Glutamatergic neuron (in vitro differentiated cells): ENCODE results near the gene TFF3. TPM values are rescaled to one million over a fixed set of nuclear protein-coding genes. Genes with fewer than 3 reads are reported as not detected.

ENCODE experiments used
- DNase-seq: peaks from one replicate; pipeline ENCODE4 v3.0.0; 2022
- H3K27ac Mint-ChIP-seq: one replicate; pipeline ENCODE4 v1.8.0; 2020; ENCODE audit warnings: mild to moderate bottlenecking, mixed read lengths, inconsistent platforms; ENCODE audit not compliant: unreplicated experiment
- H3K27me3 Mint-ChIP-seq: one replicate; pipeline ENCODE4 v1.8.0; 2020; ENCODE audit warnings: mild to moderate bottlenecking, moderate library complexity, mixed read lengths, inconsistent platforms; ENCODE audit not compliant: unreplicated experiment
- H3K36me3 Mint-ChIP-seq: one replicate; pipeline ENCODE4 v1.8.0; 2020; ENCODE audit warnings: mild to moderate bottlenecking, mixed read lengths, inconsistent platforms; ENCODE audit not compliant: unreplicated experiment
- H3K4me1 Mint-ChIP-seq: one replicate; pipeline ENCODE4 v1.8.0; 2020; ENCODE audit warnings: mild to moderate bottlenecking, low read depth, mixed read lengths, inconsistent platforms; ENCODE audit not compliant: unreplicated experiment
- H3K4me3 Mint-ChIP-seq: one replicate; pipeline ENCODE4 v1.8.0; 2020; ENCODE audit warnings: mild to moderate bottlenecking, mixed read lengths, inconsistent platforms; ENCODE audit not compliant: unreplicated experiment
- H3K9me3 Mint-ChIP-seq: one replicate; pipeline ENCODE4 v1.8.0; 2020; ENCODE audit warnings: mild to moderate bottlenecking, moderate library complexity, mixed read lengths, inconsistent platforms; ENCODE audit not compliant: unreplicated experiment
- CTCF ChIP-seq: fragments of 200-600 bp; sonication (generic); IDR thresholded peaks from one replicate; pipeline ENCODE4 v1.5.0; 2021; ENCODE audit not compliant: partially characterized antibody, unreplicated experiment
- total RNA-seq: library from RNA; stranded (reverse); fragmentation: NEBNext Ultra II Directional; extraction: Animal tissue kit (Norgen Biotek cat#: 25700); gene quantifications from one replicate; pipeline ENCODE4 v1.2.1, GENCODE V29; 2021; ENCODE audit not compliant: unreplicated experiment

TFF3 gene
- total RNA-seq, 1 donor from 2014 or later: not detected

GRCh38 chr21:42298237-42298636 lies 17.0 kb downstream of the TFF3 start:
- no peak overlapping the region for H3K27ac Mint-ChIP-seq
- DNase-seq: no peak
- H3K4me1 Mint-ChIP-seq: peaks cover 8% of the 10 kb centered on the region
- H3K27me3 Mint-ChIP-seq: peaks cover 5% of the 10 kb centered on the region
- no peaks in the 10 kb centered on the region for H3K36me3 Mint-ChIP-seq
- peaks cover 5% of the 10 kb centered on the region for H3K9me3 Mint-ChIP-seq
- TF ChIP-seq CTCF: no peak
- no peak overlapping the region for H3K4me3 Mint-ChIP-seq

DNA sequence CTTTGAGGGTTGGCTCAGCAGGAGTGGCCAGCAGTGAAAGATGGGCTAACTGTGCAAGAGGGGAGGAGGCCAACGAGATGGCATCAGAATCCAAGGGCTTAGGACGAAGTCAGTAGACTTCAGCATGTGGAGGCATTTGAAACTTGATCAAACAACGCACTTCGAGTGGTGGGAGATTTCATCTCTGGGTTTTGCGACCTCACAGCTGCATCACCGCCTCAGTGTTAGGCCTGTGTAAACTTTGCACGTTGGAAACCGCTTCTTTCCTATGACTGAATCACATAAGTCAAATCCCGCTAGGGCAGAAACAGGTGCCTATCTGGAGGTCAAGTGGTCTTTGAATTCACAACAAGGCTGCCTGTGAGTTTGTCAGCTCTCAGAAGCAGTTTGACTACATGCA lies 17.8 kb downstream of the TFF3 start:
- Mint-ChIP-seq H3K36me3 (no peaks in the 10 kb centered on the region), H3K27me3 (peaks cover 5% of the 10 kb centered on the region), H3K4me1 (no peaks in the 10 kb centered on the region), H3K4me3 (no peak overlapping the region), H3K9me3 (peaks cover 2% of the 10 kb centered on the region), H3K27ac (no peak overlapping the region)
- no peak for TF ChIP-seq CTCF
- DNase-seq: no peak

DNA sequence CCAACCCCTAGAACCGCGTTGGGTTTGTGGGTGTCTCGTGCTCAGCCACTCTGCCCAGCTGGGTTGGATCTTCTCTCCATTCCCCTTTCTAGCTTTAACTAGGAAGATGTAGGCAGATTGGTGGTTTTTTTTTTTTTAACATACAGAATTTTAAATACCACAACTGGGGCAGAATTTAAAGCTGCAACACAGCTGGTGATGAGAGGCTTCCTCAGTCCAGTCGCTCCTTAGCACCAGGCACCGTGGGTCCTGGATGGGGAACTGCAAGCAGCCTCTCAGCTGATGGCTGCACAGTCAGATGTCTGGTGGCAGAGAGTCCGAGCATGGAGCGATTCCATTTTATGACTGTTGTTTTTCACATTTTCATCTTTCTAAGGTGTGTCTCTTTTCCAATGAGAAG lies 18.7 kb downstream of the TFF3 start:
- peaks cover 5% of the 10 kb centered on the region for H3K27me3 Mint-ChIP-seq
- no peak overlapping the region for H3K4me3 Mint-ChIP-seq
- H3K9me3 Mint-ChIP-seq: peaks cover 2% of the 10 kb centered on the region
- H3K27ac Mint-ChIP-seq: no peak overlapping the region
- H3K4me1 Mint-ChIP-seq: no peaks in the 10 kb centered on the region
- H3K36me3 Mint-ChIP-seq: no peaks in the 10 kb centered on the region
- no peak for DNase-seq
- TF ChIP-seq CTCF: no peak

DNA sequence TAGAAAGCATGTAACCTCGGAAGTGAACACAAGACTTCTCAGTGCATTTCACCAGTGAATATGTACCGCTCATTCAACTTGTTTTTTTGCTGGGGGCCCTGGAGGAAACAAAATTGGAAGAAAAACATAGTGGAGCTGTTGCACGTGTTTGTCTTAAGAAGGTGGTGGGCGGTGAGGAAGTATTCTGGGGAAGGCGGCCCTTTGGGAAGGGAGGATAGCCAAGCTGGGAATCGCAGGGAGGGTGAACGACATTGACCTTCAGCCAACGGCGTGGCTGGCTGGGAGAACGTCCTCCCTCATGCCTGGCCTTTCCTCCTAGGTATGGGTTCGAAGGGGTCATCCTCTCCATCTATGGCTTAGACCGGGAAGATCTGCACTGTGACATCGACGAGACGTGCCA lies 19.4 kb downstream of the TFF3 start:
- H3K36me3 Mint-ChIP-seq: peaks cover 3% of the 10 kb centered on the region
- no peaks in the 10 kb centered on the region for H3K4me1 Mint-ChIP-seq
- TF ChIP-seq CTCF: no peak
- peaks cover 7% of the 10 kb centered on the region for H3K27me3 Mint-ChIP-seq
- no peak for DNase-seq
- H3K27ac Mint-ChIP-seq: no peak overlapping the region
- H3K9me3 Mint-ChIP-seq: peaks cover 2% of the 10 kb centered on the region
- no peak overlapping the region for H3K4me3 Mint-ChIP-seq

DNA sequence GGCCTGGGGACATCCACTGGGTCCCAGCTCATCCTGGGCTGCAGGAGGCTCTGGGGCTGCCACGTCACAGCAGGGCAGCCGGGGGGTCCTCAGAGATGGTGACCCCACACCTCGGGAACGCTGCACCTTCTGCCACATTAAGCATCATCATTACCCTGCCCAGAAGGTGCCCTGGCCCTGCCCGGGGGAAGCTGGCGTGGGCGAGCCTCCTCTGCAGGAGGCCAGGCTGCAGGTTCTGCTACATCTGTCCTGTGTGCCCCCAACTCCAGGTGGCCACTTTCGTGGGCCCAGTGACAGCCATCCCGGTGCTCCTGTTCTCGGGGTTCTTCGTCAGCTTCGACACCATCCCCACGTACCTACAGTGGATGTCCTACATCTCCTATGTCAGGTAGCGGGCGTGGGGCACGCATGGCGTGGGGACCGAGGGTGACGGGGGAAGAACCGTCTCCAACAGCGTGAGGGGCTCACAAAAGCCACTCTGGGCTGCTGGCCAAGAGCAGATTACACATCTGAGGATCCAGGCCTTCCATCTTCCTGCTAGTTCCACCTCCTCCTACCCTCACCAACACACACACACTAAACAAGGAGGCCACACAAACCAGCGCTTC lies 20.8 kb downstream of the TFF3 start:
- no peak overlapping the region for H3K4me3 Mint-ChIP-seq
- TF ChIP-seq CTCF: no peak
- no peak overlapping the region for H3K27ac Mint-ChIP-seq
- peaks cover 2% of the 10 kb centered on the region for H3K9me3 Mint-ChIP-seq
- DNase-seq: no peak
- H3K27me3 Mint-ChIP-seq: peaks cover 10% of the 10 kb centered on the region
- no peaks in the 10 kb centered on the region for H3K4me1 Mint-ChIP-seq
- H3K36me3 Mint-ChIP-seq: peaks cover 8% of the 10 kb centered on the region
